SK-N-MC (cell line): ENCODE measurements around the gene FBXO41.

Source experiments
- DNase-seq: peaks from one replicate; pipeline ENCODE4 v3.0.0-alpha.2; 2011; ENCODE audit warnings: low read depth, low spot score
- H3K27ac ChIP-seq: fragments of 200-600 bp; sonication (generic); 2 replicates; pipeline ENCODE4 v1.5.1; 2016; ENCODE audit warnings: mixed run types
- H3K36me3 ChIP-seq: fragments of 200-600 bp; sonication (generic); 2 replicates; pipeline ENCODE4 v1.6.1; 2017; ENCODE audit warnings: antibody characterized with exemption, low read length, mixed read lengths; ENCODE audit not compliant: insufficient read depth
- H3K4me3 ChIP-seq: fragments of 200-600 bp; sonication (generic); 2 replicates; pipeline ENCODE4 v1.5.1; 2016
- H3K9ac ChIP-seq: fragments of 200-600 bp; sonication (generic); 2 replicates; pipeline ENCODE4 v1.8.0; 2017; ENCODE audit warnings: mixed run types, mixed read lengths; ENCODE audit not compliant: insufficient read length
- H3K9me3 ChIP-seq: fragments of 200-600 bp; sonication (generic); 2 replicates; pipeline ENCODE4 v1.6.1; 2017; ENCODE audit warnings: low read depth, mild to moderate bottlenecking, antibody characterized with exemption, low read length, moderate library complexity, mixed read lengths
- EZH2 ChIP-seq: fragments of 200-600 bp; sonication (generic); IDR thresholded peaks from one replicate; pipeline ENCODE4 v1.6.1; 2017; ENCODE audit warnings: antibody characterized with exemption
- FOXP2 ChIP-seq: optimal IDR thresholded peaks from 2 replicates; pipeline ENCODE3; 2011; ENCODE audit warnings: mild to moderate bottlenecking, moderate library complexity; ENCODE audit not compliant: insufficient read depth; ENCODE audit errors: extremely low read length, control extremely low read depth
- POLR2AphosphoS5 ChIP-seq: IDR thresholded peaks from 2 replicates; pipeline ENCODE4 v1.6.1; 2012; ENCODE audit warnings: mild to moderate bottlenecking, low read depth, low read length, borderline replicate concordance

Gene FBXO41

DNA sequence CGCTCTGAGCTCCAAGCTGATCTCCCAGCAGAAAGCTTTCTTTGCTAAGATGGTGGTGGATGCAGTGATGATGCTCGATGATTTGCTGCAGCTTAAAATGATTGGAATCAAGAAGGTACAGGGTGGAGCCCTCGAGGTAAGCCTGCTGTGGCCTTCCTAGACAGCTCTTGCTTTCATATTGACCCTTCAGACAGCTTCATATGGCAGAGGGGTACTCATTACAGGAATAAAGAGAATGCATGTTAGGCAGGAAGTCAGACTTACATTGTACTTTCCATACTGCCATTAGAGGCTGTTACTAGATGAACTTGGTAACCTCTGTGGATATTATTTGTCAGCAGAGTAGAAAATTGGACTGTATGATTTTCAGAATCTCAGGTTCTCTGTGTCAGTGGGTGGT lies 39.7 kb downstream of the FBXO41 start:
- no peak for TF ChIP-seq FOXP2
- no peak for TF ChIP-seq EZH2
- TF ChIP-seq POLR2AphosphoS5, result no peak
- no peaks in the 10 kb centered on the region for H3K9me3 ChIP-seq
- 0 out of 2 replicates have a peak overlapping the region, but pooled peaks have one; percentile 39 for H3K27ac ChIP-seq
- no peak overlapping the region for H3K9ac ChIP-seq
- DNase-seq, result no peak
- H3K4me3 ChIP-seq, result no peak overlapping the region
- peaks cover 97% of the 10 kb centered on the region for H3K36me3 ChIP-seq

DNA sequence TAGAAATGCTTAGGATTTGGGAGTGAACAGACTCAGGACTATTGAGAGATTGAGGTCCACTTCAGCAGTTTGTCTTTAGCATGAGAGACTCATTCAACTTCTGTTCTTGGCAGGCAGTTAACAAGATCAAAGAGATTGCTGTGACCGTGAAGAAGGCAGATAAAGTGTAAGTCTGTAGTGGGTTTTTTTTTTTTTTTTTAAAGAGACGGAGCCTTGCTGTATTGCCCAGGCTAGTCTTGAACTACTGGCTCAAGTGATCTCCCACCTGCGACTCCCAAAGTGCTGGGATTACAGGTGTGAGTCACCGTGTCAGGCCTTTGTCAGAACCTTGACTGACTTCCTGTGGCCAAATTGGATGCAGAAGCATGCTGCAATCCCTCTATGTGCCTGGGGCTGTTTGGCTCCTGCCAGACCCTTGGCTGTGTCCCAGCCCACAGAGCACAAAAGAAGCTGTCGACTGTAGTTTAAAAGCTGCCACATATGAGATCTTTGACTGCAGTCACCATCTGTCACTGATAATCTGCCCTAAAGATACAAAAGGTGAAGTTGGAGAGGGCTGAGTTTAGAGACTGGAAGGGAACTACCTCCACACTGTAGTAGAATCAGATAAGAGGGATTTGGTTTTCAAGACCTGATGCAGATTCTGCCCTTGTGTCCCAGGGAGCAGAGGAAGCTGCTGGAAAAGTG lies 40.3 kb downstream of the FBXO41 start:
- DNase-seq, result no peak
- Histone ChIP-seq H3K36me3 (peaks cover 97% of the 10 kb centered on the region), H3K9ac (peak overlapping the region; percentile 23), H3K4me3 (no peak overlapping the region), H3K9me3 (no peaks in the 10 kb centered on the region), H3K27ac (peak overlapping the region; percentile 39; the same call in 1 of the 2 replicates)
- TF ChIP-seq EZH2 (no peak), POLR2AphosphoS5 (no peak), FOXP2 (no peak)

DNA sequence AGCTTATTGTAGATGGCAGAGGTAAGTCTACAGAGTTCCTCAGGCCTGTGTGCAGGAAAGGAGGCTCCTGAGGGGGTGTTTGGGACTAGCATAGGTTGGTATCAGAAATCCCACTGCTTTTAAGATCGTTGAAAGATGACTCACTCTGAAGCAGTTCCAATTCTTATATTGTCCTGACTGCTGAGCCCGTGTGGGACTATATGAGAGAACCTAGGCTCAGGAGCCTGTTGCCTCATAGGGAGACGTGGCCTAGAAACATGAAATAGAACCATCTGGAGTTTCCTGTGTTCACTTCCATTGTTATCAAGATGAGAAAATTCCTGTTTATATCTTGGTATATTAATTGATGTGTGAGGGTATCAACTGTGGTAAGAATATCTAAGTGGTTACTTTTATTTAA lies 44.5 kb downstream of the FBXO41 start:
- no peak overlapping the region for H3K4me3 ChIP-seq
- H3K9ac ChIP-seq, result no peak overlapping the region
- no peak for DNase-seq
- TF ChIP-seq FOXP2 (no peak), EZH2 (no peak), POLR2AphosphoS5 (no peak)
- H3K9me3 ChIP-seq, result no peaks in the 10 kb centered on the region
- H3K36me3 ChIP-seq, result peaks cover 90% of the 10 kb centered on the region
- no peak overlapping the region for H3K27ac ChIP-seq

DNA sequence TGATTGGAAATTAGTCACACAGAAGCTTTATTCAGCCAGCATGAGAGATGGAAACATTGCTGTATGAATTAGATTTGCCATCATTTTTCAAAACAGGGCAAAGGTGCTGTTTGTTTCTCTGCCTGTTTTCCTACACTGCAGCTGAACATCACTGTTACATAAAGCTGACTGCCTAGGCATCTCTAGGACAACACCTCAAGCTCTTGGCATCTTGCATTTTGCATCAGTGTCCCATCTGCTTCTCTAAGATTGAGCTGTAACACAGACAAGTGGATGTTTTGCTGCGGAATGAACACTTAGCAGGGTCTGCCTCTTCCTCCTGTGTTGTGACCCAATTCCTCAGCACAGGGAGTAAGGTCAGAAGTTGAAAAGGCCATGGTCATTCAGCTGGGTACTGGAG lies 45.3 kb downstream of the FBXO41 start:
- no peak for DNase-seq
- Histone ChIP-seq H3K27ac (no peak overlapping the region), H3K36me3 (peaks cover 82% of the 10 kb centered on the region), H3K9ac (peak overlapping the region; percentile 26), H3K9me3 (no peaks in the 10 kb centered on the region), H3K4me3 (no peak overlapping the region)
- TF ChIP-seq EZH2 (no peak), FOXP2 (no peak), POLR2AphosphoS5 (0 out of 2 replicates have a peak, but pooled peaks have one; percentile 23)

DNA sequence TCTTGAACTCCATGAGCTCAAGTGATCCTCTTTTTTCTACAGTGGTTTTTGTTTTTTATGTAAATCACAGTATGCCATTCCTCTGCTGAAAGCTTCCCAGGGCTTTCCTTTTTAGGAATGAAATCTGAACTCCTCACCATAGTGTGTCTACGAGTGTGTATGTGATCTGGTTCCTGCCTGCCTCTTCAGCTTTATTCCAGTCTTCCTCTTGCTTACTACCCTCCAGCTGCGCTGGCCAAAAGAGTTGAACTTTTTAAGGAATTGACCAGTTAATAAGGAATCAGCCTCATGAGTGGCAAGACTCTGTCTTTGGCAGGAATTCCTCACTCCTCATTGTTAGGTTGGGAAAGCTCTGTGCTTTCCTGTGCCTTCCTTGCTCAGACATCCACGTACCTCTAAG lies 46.1 kb downstream of the FBXO41 start:
- Histone ChIP-seq H3K9ac (peak overlapping the region; percentile 21), H3K4me3 (no peak overlapping the region), H3K36me3 (peaks cover 74% of the 10 kb centered on the region), H3K27ac (peak overlapping the region; percentile 17; the same call in 1 of the 2 replicates), H3K9me3 (no peaks in the 10 kb centered on the region)
- no peak for TF ChIP-seq POLR2AphosphoS5
- TF ChIP-seq EZH2, result no peak
- no peak for TF ChIP-seq FOXP2
- no peak for DNase-seq

DNA sequence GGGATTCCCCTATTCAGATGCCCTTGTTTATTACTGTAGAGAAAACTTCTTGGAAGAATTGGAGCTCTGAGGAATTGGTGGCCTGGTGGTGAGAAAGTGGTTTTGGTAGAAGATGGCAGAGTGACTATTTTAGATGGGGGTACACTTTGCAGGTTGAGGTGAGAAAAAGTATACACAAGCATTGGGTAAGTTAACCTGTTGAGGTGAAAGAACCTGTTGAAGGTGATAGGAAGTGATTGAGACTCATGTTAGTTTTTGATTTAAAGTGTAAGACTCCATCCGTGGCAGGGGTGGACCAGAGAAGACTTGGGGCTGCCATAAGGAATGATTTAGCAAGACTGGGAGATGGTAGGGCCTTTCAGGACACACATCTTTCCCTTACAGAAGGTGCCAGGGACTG lies 47.1 kb downstream of the FBXO41 start:
- Histone ChIP-seq H3K9me3 (no peaks in the 10 kb centered on the region), H3K4me3 (peak overlapping the region; percentile 94; the same call in 1 of the 2 replicates), H3K36me3 (peaks cover 65% of the 10 kb centered on the region), H3K27ac (no peak overlapping the region), H3K9ac (peak overlapping the region; percentile 19)
- no peak for TF ChIP-seq POLR2AphosphoS5
- TF ChIP-seq FOXP2, result no peak
- no peak for TF ChIP-seq EZH2
- DNase-seq, result no peak

DNA sequence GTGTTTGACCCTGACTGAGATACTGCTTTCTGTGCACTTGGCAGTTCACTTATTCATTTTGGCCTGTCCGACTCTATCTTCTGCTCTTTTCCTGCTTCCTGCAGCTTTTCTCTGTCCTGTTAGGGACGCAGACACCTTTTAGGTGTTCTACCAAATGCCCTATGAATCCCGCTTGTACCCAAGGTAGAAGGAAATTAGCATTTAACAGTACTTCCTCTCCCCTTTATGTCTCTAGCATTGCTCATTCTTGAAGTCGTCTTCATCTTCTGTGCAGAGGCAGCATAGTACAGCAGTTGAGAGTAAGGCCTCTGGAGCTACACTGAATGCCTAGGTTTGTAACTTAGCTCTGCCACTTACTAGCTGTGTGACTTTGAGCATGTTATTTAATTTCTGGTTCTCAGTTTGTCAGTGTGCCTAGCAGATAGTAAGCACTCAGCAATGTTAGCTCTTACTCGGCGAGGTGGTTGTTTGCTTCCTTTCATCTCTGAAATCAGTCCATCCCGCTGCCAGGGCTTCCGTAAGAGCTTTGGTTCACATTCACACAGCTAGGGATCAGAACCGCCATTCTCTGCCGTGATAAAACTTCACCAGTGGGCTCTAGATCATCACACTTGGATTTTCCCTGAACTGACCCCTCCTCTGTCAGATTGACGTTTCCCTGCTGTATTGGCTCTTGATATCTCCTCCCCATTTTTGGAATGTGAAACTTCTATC lies 48.8 kb downstream of the FBXO41 start:
- peak overlapping the region; percentile 89 for H3K27ac ChIP-seq
- DNase-seq, result no peak

More for the DNA sequence above, 48.8 kb downstream of the FBXO41 start:
- Histone ChIP-seq H3K4me3 (peak overlapping the region; percentile 94), H3K9ac (peak overlapping the region; percentile 99), H3K9me3 (no peaks in the 10 kb centered on the region), H3K36me3 (peaks cover 49% of the 10 kb centered on the region)
- TF ChIP-seq EZH2 (no peak), POLR2AphosphoS5 (no peak), FOXP2 (no peak)
